BLaER1 (cell line): ENCODE data around the gene ECE1.

Source experiments
- H3K27ac ChIP-seq: shearing (Covaris generic); formaldehyde crosslinking; 2 replicates; pipeline ENCODE4 v1.8.1; 2022
- H3K27me3 ChIP-seq: shearing (Covaris generic); formaldehyde crosslinking; 2 replicates; pipeline ENCODE4 v1.8.1; 2022
- H3K36me3 ChIP-seq: shearing (Covaris generic); formaldehyde crosslinking; 2 replicates; pipeline ENCODE4 v1.8.1; 2022
- H3K4me1 ChIP-seq: shearing (Covaris generic); formaldehyde crosslinking; 2 replicates; pipeline ENCODE4 v1.8.1; 2022
- H3K4me2 ChIP-seq: shearing (Covaris generic); formaldehyde crosslinking; 2 replicates; pipeline ENCODE4 v1.8.1; 2022
- H3K4me3 ChIP-seq: shearing (Covaris generic); formaldehyde crosslinking; 2 replicates; pipeline ENCODE4 v1.8.1; 2022
- H3K9ac ChIP-seq: shearing (Covaris generic); formaldehyde crosslinking; 2 replicates; pipeline ENCODE4 v1.8.1; 2022
- H3K9me3 ChIP-seq: shearing (Covaris generic); formaldehyde crosslinking; 2 replicates; pipeline ENCODE4 v1.8.1; 2022
- H4K20me1 ChIP-seq: shearing (Covaris generic); formaldehyde crosslinking; 2 replicates; pipeline ENCODE4 v1.8.1; 2022
- Cebpa-rat ChIP-seq: shearing (Covaris generic); IDR thresholded peaks from 2 replicates; pipeline ENCODE4 v1.8.1; 2022

ECE1 gene

GRCh38 chr1:21318714-21319159 is 28.5 kb upstream of the ECE1 start:
- Histone ChIP-seq H3K27ac (peak overlapping the region; percentile 71), H3K9me3 (no peaks in the 10 kb centered on the region), H3K9ac (peak overlapping the region; percentile 53; the same call in 1 of the 2 replicates), H3K27me3 (no peaks in the 10 kb centered on the region), H3K4me3 (no peak overlapping the region), H4K20me1 (no peaks in the 10 kb centered on the region), H3K4me2 (peak overlapping the region; percentile 82), H3K4me1 (peaks cover 68% of the 10 kb centered on the region), H3K36me3 (no peaks in the 10 kb centered on the region)
- TF ChIP-seq Cebpa-rat = no peak

DNA sequence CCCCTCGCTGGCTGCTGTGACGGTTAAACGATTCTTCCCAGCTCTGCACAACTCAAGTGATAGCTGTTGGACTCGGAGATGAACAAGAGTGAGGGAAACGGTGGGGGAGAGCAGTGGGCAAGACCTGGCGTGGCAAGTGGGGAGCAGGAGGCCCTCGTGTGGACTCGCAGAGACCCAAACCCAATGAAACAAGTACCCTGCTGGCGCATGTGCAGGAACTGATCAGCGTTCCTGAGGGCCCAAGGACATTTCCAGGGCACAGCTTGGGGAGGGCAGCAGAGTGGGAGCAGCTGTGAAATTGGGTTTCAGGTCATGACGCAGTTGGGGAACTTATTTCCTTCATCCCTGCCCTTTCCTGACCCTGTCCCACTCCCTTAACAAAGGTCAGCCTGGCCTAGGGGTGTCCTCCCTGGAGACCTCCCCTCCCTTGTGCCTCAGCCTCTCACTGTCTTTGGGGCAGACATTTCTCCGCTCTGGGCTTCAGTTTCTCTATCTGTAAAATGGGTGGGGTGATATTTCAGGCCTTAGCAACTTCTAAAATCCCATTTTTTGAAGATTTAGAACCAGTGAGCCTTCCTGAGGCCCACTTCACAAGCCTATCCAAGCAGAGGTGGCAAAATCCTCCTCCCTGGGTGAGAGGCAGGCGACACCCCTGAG is 27.9 kb upstream of the ECE1 start:
- Histone ChIP-seq H3K4me1 (peaks cover 62% of the 10 kb centered on the region), H3K36me3 (no peaks in the 10 kb centered on the region), H3K9me3 (no peaks in the 10 kb centered on the region), H3K27ac (peak overlapping the region; percentile 71), H3K4me3 (no peak overlapping the region), H3K4me2 (peak overlapping the region; percentile 82), H3K27me3 (no peaks in the 10 kb centered on the region), H3K9ac (peak overlapping the region; percentile 53; the same call in 1 of the 2 replicates), H4K20me1 (no peaks in the 10 kb centered on the region)
- no peak for TF ChIP-seq Cebpa-rat

GRCh38 chr1:21317690-21318043 is 27.4 kb upstream of the ECE1 start:
- no peak for TF ChIP-seq Cebpa-rat
- no peaks in the 10 kb centered on the region for H4K20me1 ChIP-seq
- peak overlapping the region; percentile 53; the same call in 1 of the 2 replicates for H3K9ac ChIP-seq
- H3K4me3 ChIP-seq = no peak overlapping the region
- peaks cover 57% of the 10 kb centered on the region for H3K4me1 ChIP-seq
- no peaks in the 10 kb centered on the region for H3K9me3 ChIP-seq
- H3K27me3 ChIP-seq = no peaks in the 10 kb centered on the region
- no peaks in the 10 kb centered on the region for H3K36me3 ChIP-seq
- peak overlapping the region; percentile 82 for H3K4me2 ChIP-seq
- no peak overlapping the region for H3K27ac ChIP-seq

GRCh38 chr1:21317035-21317689 is 26.9 kb upstream of the ECE1 start:
- no peaks in the 10 kb centered on the region for H3K9me3 ChIP-seq
- H3K27me3 ChIP-seq = no peaks in the 10 kb centered on the region
- no peaks in the 10 kb centered on the region for H4K20me1 ChIP-seq
- H3K36me3 ChIP-seq = no peaks in the 10 kb centered on the region
- H3K4me2 ChIP-seq = no peak overlapping the region
- H3K27ac ChIP-seq = no peak overlapping the region
- H3K4me1 ChIP-seq = peaks cover 52% of the 10 kb centered on the region
- no peak overlapping the region for H3K4me3 ChIP-seq
- H3K9ac ChIP-seq = no peak overlapping the region
- TF ChIP-seq Cebpa-rat = no peak

GRCh38 chr1:21314743-21315396 is 24.6 kb upstream of the ECE1 start:
- H4K20me1 ChIP-seq = no peaks in the 10 kb centered on the region
- no peaks in the 10 kb centered on the region for H3K36me3 ChIP-seq
- H3K4me1 ChIP-seq = peaks cover 44% of the 10 kb centered on the region
- H3K9ac ChIP-seq = no peak overlapping the region
- H3K27me3 ChIP-seq = no peaks in the 10 kb centered on the region
- 0 out of 2 replicates have a peak, but pooled peaks cover 7% of the 10 kb centered on the region for H3K9me3 ChIP-seq
- no peak overlapping the region for H3K27ac ChIP-seq
- no peak for TF ChIP-seq Cebpa-rat
- H3K4me3 ChIP-seq = no peak overlapping the region
- no peak overlapping the region for H3K4me2 ChIP-seq

DNA sequence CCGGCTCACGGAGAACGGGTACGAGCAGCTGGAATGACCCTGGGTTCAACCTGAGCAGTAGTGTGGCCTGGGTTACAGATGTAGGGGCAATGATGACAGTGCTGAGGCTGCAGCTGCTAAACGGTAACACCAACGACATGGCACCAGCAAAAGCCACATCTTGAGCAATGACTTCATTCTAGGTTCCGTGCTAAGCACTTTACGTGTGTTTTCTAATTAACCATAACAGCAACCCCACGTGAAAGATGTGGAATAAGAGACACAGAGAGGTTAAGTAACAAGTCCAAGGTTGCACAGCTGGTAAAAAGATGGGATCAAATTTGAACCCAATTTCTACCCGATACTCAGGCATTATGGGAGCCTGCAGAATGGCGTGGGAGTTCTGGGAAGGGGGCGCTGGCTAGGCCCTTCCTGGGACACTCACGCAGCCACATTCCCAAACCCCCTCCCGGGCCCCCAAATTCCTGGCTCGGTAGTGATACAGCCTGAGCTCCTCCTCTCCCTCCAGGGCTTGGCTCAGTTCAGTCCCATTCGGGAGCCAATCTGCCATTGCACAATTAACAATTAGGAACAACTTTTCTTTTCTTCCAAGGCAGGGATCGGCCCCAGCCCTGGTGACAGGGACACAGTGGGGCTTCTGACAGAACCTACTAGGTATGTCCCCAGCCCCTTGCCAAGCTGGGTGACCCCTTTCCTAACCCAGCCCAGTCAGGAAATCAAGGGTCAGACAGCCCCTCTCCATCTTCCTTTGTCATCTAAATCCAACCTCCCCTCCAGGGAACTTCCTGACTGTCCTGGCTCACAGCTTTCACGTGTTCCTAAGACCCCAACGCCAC is 23.8 kb upstream of the ECE1 start:
- Histone ChIP-seq H3K9me3 (0 out of 2 replicates have a peak, but pooled peaks cover 7% of the 10 kb centered on the region), H3K27me3 (no peaks in the 10 kb centered on the region), H3K36me3 (no peaks in the 10 kb centered on the region), H3K9ac (no peak overlapping the region), H3K4me2 (no peak overlapping the region), H3K4me1 (peaks cover 44% of the 10 kb centered on the region), H3K27ac (no peak overlapping the region), H3K4me3 (no peak overlapping the region), H4K20me1 (no peaks in the 10 kb centered on the region)
- TF ChIP-seq Cebpa-rat = no peak

DNA sequence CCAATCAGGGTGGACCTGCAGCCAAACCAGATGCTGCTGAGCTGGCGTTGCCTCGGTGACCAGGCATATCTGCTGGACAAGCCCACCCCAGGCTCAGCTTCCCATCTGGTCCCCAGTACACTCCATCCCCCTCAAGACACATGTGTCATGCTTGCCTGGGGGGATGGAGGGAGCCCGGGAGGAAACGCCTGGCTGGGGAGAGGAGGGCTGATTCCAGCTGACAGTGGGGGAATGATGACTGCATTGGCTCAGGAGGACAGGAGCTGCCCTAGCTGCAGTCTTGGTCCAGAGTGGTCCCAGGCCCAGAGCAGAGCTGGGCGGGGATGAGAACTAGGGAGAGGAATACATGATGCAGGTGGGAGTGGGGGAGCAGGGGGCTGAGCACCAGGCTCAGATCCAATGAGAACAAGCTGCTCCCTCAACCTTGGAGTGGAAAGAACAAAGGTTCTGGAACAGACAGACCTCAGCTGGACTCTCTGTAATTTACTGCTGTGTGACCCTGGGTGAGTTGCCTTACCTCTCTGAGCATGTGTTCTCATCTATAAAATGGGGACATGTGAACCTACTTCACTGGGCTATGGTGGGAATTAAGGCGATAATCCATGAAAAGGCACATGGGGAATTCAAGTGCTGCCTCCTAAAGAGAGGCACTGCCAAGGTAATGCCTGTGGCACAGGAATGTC is 23.1 kb upstream of the ECE1 start:
- Histone ChIP-seq H3K9ac (no peak overlapping the region), H3K27ac (no peak overlapping the region), H3K27me3 (no peaks in the 10 kb centered on the region), H3K4me1 (peaks cover 44% of the 10 kb centered on the region), H3K36me3 (no peaks in the 10 kb centered on the region), H4K20me1 (no peaks in the 10 kb centered on the region), H3K4me3 (no peak overlapping the region), H3K4me2 (no peak overlapping the region), H3K9me3 (0 out of 2 replicates have a peak, but pooled peaks cover 7% of the 10 kb centered on the region)
- TF ChIP-seq Cebpa-rat = no peak

- Histone ChIP-seq H3K27ac (no peak overlapping the region), H3K9ac (no peak overlapping the region), H3K4me1 (peaks cover 44% of the 10 kb centered on the region), H3K4me2 (no peak overlapping the region), H4K20me1 (no peaks in the 10 kb centered on the region), H3K27me3 (no peaks in the 10 kb centered on the region), H3K36me3 (no peaks in the 10 kb centered on the region), H3K4me3 (no peak overlapping the region), H3K9me3 (0 out of 2 replicates have a peak, but pooled peaks cover 7% of the 10 kb centered on the region)
- TF ChIP-seq Cebpa-rat = no peak
These were observed 22.2 kb upstream of the ECE1 start for GRCh38 chr1:21312407-21312992.

DNA sequence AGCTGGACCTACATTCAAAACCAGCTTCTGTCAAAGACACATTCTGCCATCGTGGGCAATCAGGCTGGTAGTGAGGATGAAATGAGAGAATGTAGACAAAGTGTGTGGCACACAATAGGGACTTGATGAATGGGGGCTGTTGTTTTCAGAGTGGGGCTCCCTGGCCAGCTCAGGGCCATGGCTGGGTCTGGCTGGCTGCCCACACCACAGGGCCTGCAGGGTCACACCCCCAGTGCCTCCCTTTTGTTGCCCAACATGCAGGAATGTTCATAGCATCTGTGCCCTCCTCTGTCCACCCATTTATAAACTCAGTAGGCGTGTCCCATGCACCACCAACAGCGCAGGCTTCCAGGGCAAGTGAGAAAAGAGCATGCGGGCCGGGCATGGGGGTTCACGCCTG is 20.8 kb upstream of the ECE1 start:
- H3K4me3 ChIP-seq = no peak overlapping the region
- H3K9me3 ChIP-seq = 0 out of 2 replicates have a peak, but pooled peaks cover 7% of the 10 kb centered on the region
- TF ChIP-seq Cebpa-rat = no peak
- H3K27me3 ChIP-seq = no peaks in the 10 kb centered on the region
- H3K4me1 ChIP-seq = peaks cover 44% of the 10 kb centered on the region
- no peak overlapping the region for H3K4me2 ChIP-seq
- no peaks in the 10 kb centered on the region for H3K36me3 ChIP-seq
- no peak overlapping the region for H3K27ac ChIP-seq
- no peaks in the 10 kb centered on the region for H4K20me1 ChIP-seq
- H3K9ac ChIP-seq = no peak overlapping the region
